ENCODE data around the gene C12orf56.
"Not testable (repeated sequence)": the region's sequence is repeated elsewhere in the genome, so short reads cannot be mapped to it uniquely, and the experiment has no call there.

Gene C12orf56

DNA sequence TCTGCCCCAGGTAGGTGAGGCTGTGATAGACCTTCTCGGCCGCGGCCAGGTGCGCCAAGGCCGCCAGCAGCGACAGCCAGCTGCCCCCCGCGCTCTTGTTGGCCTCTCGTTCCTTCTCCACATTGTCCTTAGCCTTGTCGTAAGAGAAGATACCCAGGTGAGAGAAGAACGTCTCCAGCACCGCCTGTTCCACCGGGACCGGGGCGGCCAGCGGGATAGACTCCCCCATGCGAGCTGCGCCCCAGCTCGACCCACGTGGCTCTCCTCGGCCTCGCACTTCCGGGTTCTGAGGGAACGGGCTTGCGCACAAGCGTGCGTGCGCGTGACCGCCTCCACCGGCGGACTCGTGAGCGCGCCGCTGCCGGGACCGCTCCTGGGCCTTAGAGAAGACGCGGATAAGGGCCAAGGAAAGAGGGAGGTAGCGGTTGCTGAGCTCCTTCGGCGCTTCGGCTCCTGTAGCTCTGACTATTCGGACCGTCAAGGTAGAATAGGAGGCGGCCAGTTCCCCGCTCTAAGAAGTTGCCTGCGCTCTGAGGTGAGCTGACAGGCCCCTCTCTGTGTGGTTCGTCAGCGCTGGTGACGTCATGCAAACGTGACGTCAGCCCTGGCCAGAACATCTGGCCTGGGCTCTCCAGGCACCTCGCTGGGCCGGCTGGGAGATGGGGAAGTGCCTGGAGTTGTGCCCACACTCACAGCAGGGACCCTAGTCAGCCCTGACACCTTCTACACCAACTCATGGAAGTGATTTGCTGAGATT is 168.4 kb downstream of the C12orf56 start, which contains the start of gene KICS2:
KICS2 (minus strand) TSS at position 288 of the 757 bp plus-strand sequence; CDS start at position 229, 59 bp downstream.
- Mint-ChIP-seq H3K36me3 (ENCODE audit: low read depth) (no peaks in the 10 kb centered on the region), H3K4me1 (ENCODE audit: low read depth) (peaks cover 28% of the 10 kb centered on the region), H3K4me3 (peak within 1 kb of the TSS; percentile 95), H3K27ac (peak within 1 kb of the TSS; percentile 99), H3K27me3 (ENCODE audit: low read depth) (peaks cover 10% of the 10 kb centered on the region), H3K9me3 (no peaks in the 10 kb centered on the region)
- peak; percentile 92 for DNase-seq (ENCODE audit: low spot score)

DNA sequence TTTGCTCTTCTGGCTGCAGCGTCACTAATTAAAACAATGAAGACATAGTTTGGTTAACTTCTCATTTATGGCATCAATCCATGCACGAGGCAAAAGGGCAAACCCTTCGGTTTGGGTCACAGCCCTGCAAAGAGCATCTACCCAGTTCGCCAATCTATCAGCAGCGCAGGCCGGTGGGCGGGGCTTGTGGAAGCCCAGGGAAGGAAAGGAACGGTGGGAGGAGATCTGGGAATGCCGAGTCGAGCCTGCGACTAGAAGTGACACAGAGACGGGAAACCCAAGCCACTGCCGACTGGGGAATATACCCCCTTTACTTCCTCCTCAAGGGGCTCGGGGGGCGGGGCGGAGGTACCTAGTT is 168.9 kb downstream of the C12orf56 start:
- Mint-ChIP-seq H3K27me3 (ENCODE audit: low read depth) (peaks cover 10% of the 10 kb centered on the region), H3K9me3 (no peaks in the 10 kb centered on the region), H3K4me1 (ENCODE audit: low read depth) (peaks cover 28% of the 10 kb centered on the region), H3K4me3 (peak overlapping the region; percentile 95), H3K36me3 (ENCODE audit: low read depth) (no peaks in the 10 kb centered on the region), H3K27ac (peak overlapping the region; percentile 99)
- peak; percentile 39 for DNase-seq (ENCODE audit: low spot score)

DNA sequence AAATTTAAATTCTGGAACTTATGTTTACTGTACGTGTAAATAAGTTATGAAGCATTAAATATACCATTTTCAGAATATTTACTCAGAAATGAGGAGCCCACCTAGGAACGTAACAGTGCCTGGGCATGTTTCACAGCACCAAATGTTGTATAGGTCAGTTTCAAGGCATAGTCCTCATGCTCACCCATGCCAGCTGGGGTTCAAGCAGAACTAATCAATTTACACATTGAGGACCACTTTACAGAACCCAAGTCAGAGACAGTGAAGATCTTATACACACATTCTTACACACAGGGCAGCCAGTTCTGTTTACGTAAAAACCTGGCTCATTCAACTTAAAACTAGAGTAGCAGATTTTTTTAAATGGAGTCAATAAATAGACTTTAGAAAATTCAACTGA is 170.5 kb downstream of the C12orf56 start:
- H3K27ac Mint-ChIP-seq = peak overlapping the region; percentile 7
- peaks cover 30% of the 10 kb centered on the region for H3K4me1 Mint-ChIP-seq (ENCODE audit: low read depth)
- no peaks in the 10 kb centered on the region for H3K9me3 Mint-ChIP-seq
- peak overlapping the region; percentile 12 for H3K4me3 Mint-ChIP-seq
- H3K36me3 Mint-ChIP-seq (ENCODE audit: low read depth) = no peaks in the 10 kb centered on the region
- DNase-seq (ENCODE audit: low spot score) = no peak
- peaks cover 5% of the 10 kb centered on the region for H3K27me3 Mint-ChIP-seq (ENCODE audit: low read depth)

DNA sequence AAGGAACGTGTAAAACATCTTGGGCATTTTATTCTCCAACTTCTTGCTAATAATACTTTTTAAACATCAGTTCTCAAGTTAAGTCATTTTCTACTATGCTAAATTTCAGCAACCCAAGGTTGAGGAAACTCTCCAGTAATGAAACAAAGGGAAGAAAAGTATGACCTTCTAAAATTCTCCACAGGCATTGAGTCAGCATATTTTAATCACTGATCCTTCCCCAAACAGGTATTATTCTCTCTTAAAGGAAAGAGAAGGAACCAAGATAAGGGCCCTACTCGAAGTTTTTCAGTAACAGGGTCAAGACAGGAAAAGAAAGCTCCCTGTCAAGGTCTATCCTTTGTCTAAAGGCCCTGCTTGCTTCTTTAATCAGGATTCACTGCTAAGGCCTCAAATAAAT is 171.4 kb downstream of the C12orf56 start:
- H3K27ac Mint-ChIP-seq = peak overlapping the region; percentile 69
- peak overlapping the region; percentile 68 for H3K4me3 Mint-ChIP-seq
- no peak for DNase-seq (ENCODE audit: low spot score)
- H3K4me1 Mint-ChIP-seq (ENCODE audit: low read depth) = peaks cover 30% of the 10 kb centered on the region
- H3K36me3 Mint-ChIP-seq (ENCODE audit: low read depth) = no peaks in the 10 kb centered on the region
- H3K9me3 Mint-ChIP-seq = no peaks in the 10 kb centered on the region
- H3K27me3 Mint-ChIP-seq (ENCODE audit: low read depth) = peaks cover 1% of the 10 kb centered on the region

DNA sequence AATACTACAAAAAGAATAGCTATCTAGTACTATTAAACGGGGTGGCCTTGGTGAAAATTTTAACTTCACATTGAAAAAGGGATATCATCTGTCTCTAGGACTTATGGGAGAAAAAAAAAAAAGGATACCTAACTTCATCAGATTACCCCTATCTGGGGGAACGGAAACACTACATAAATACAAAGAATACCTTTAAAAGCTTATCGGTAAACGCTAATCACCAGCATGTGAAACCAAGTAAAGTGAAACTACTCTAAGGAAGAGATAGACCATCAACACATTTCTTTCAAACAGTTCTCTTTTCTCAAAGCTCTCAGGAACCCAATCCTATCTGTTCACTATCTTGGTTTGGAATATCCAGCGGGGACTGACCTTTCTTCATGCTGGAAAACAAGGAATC is 172.0 kb downstream of the C12orf56 start:
- no peaks in the 10 kb centered on the region for H3K36me3 Mint-ChIP-seq (ENCODE audit: low read depth)
- H3K9me3 Mint-ChIP-seq = no peaks in the 10 kb centered on the region
- DNase-seq (ENCODE audit: low spot score) = no peak
- peaks cover 30% of the 10 kb centered on the region for H3K4me1 Mint-ChIP-seq (ENCODE audit: low read depth)
- peak overlapping the region; percentile 46 for H3K27ac Mint-ChIP-seq
- H3K27me3 Mint-ChIP-seq (ENCODE audit: low read depth) = no peaks in the 10 kb centered on the region
- H3K4me3 Mint-ChIP-seq = peak overlapping the region; percentile 66

DNA sequence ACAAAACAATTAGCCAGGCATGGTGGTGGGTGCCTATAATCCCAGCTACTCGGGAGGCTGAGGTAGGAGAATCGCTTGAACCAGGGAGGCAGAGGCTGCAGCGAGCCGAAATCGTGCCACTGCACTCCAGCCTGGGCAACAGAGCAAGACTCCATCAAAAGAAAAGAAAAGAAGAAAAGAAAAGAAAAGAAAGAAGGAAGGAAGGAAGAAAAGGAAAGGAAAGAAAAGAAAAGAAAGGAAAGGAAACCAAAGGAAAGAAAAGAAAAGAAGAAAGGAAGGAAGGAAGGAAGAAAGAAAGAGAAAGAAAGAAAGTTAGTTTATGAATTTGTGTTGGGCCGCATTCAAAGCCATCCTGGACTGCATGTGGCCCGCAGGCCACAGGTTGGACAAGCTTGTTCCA is 172.9 kb downstream of the C12orf56 start:
- H3K27me3 Mint-ChIP-seq (ENCODE audit: low read depth); H3K36me3 Mint-ChIP-seq (ENCODE audit: low read depth); DNase-seq (ENCODE audit: low spot score); H3K9me3 Mint-ChIP-seq: not testable (repeated sequence)
- H3K4me1 Mint-ChIP-seq (ENCODE audit: low read depth) = peaks cover 29% of the 10 kb centered on the region
- H3K27ac Mint-ChIP-seq = peak overlapping the region; percentile 16
- H3K4me3 Mint-ChIP-seq = peak overlapping the region; percentile 13

DNA sequence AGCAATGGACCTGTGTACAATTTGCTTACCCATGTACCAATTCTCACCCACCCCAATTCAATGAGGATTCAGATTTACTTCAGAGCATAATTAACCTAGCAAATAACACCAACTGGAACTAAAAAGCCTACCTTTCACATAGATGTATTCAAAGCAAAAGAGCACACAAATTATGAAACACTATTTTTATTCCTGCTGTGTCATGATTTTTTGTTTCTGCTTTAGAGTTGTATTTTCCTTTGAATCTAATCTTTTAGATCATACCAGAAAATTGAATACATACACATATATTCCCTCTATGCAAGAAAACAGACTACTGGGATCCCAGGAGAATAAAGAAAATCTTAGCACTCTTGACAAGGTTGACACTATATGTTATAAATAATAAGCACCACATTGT is 174.3 kb downstream of the C12orf56 start:
- no peaks in the 10 kb centered on the region for H3K9me3 Mint-ChIP-seq
- H3K4me1 Mint-ChIP-seq (ENCODE audit: low read depth) = peaks cover 22% of the 10 kb centered on the region
- peaks cover 5% of the 10 kb centered on the region for H3K36me3 Mint-ChIP-seq (ENCODE audit: low read depth)
- no peak overlapping the region for H3K4me3 Mint-ChIP-seq
- H3K27ac Mint-ChIP-seq = no peak overlapping the region
- DNase-seq (ENCODE audit: low spot score) = no peak
- no peaks in the 10 kb centered on the region for H3K27me3 Mint-ChIP-seq (ENCODE audit: low read depth)
